Measurements from ENCODE around the gene ELAC2. TPM values are rescaled to one million over a fixed set of nuclear protein-coding genes. Genes with fewer than 3 reads are reported as not detected.

The ELAC2 gene
- total and polyA plus RNA-seq, 2 of the 8 experiments (the other 6 are each of a cell fraction or from before 2014, with no cell fraction given) = 91.6 to 127 TPM

DNA sequence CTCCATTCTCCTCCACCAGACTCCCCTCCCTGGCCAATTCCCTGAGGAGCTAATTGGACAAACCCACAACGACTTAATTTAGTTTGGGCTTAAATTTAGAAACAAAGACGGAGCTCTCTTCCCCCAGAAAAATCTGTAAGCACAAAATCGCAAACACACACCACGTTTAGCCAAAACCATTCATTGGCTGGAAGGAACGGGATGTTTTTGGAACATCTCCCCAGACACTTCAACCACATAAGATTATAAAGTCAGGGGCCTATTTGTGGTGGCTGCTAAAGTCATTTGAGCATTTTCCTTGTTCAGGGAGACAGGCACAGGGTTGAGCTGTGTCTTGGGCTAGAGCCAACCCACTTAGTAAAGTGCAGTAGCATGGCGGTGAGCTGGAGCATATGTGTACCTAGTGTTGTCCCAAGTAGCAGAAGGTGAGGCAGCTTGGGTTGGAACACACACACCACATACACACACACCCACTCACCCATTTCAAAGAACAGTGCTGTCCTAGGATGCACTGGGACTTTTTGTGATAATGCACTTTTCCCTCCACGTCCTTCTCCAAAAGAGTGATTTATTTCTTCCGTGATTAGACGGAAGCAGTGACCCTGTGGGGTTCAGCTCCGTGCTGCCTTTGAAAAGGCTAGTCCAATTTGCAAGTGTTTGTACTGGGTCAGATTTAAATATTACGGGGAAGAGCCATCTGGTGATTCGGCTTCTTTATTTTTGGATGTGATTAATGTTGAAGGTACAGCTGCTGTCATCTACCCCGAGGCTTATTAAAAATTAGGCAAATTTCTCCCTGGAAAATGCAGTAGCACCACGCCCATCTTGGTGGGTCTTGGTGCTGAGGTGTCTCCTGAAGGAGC is 32.2 kb downstream of the ELAC2 start:
- Histone ChIP-seq H3K23ac (ENCODE audit: insufficient read length) (no peak overlapping the region), H4K91ac (replicated peaks; ENCODE audit: insufficient read length, low read length) (no peak overlapping the region), H2AK5ac (ENCODE audit: low read depth, low read length) (no peak overlapping the region), H3K23me2 (ENCODE audit: low read depth, low read length) (no peaks in the 10 kb centered on the region), H2BK15ac (ENCODE audit: low read length) (no peak overlapping the region), H3K27me3 (replicated peaks in 1 of 4; ENCODE audit: control insufficient read depth in 3 of 4, extremely low read depth in 1 of 4, insufficient read depth in 3 of 4, low read length in 3 of 4) (no peaks in the 10 kb centered on the region), H3K9ac (replicated peaks in 1 of 4; ENCODE audit: extremely low read depth in 1 of 4, low read depth in 3 of 4, low read length in 3 of 4) (no peak overlapping the region), H3K9me3 (ENCODE audit: insufficient read depth in 2 of 2, low read depth in 1 of 2, low read length in 1 of 2) (no peaks in the 10 kb centered on the region), H3K4ac (replicated peaks; ENCODE audit: insufficient read length, low read depth, low read length) (no peak overlapping the region), H3K27ac (ENCODE audit: low read depth, low read length) (no peak overlapping the region), H2BK12ac (ENCODE audit: low read depth, low read length) (no peak overlapping the region), H3K79me2 (ENCODE audit: control insufficient read depth in 1 of 2, insufficient read depth in 2 of 2, low read length in 2 of 2) (no peaks in the 10 kb centered on the region), H3K14ac (ENCODE audit: insufficient read length) (no peak overlapping the region), H2BK5ac (ENCODE audit: low read depth, low read length) (no peak overlapping the region), H3K79me1 (ENCODE audit: low read depth, low read length) (peaks cover 3% of the 10 kb centered on the region; the same call in 1 of the 2 replicates), H4K20me1 (replicated peaks in 1 of 2; ENCODE audit: control insufficient read depth in 1 of 2, insufficient read depth in 2 of 2, low read length in 2 of 2) (peaks cover 0 to 2% of the 10 kb centered on the region in 2 experiments), H2AFZ (ENCODE audit: low read length) (no peak overlapping the region), H2BK20ac (ENCODE audit: low read length) (no peak overlapping the region), H4K5ac (ENCODE audit: insufficient read length, low read depth, low read length) (no peak overlapping the region), H3K56ac (replicated peaks; ENCODE audit: insufficient read length, low read depth, low read length) (no peak overlapping the region), H3K4me1 (replicated peaks in 1 of 4; ENCODE audit: control insufficient read depth in 3 of 4, insufficient read depth in 4 of 4, low read length in 3 of 4) (peaks cover 0 to 17% (median 6%) of the 10 kb centered on the region in 4 experiments; a peak in 5 of 7 replicates), H2BK120ac (replicated peaks; ENCODE audit: low read depth, low read length) (no peak overlapping the region), H3K4me3 (ENCODE audit: extremely low read depth in 1 of 4, insufficient read depth in 2 of 4, low read depth in 3 of 4, low read length in 4 of 4) (no peak overlapping the region), H4K8ac (ENCODE audit: extremely low read depth, insufficient read depth, low read length) (no peak overlapping the region), H3K18ac (ENCODE audit: extremely low read depth, low read length) (no peak overlapping the region), H3K4me2 (ENCODE audit: insufficient read depth in 1 of 2, low read depth in 2 of 2, low read length in 2 of 2) (no peak overlapping the region; a peak in 1 of 4 replicates), H3K36me3 (ENCODE audit: control insufficient read depth in 2 of 4, insufficient read depth in 4 of 4, low read length in 3 of 4) (peaks cover 4 to 13% (median 6%) of the 10 kb centered on the region in 4 experiments; a peak in 4 of 8 replicates)
- TF ChIP-seq CHD1 (IDR thresholded peaks at IDR 0.05; ENCODE audit: low read depth, low read length) (no peak), SIN3A (conservative IDR thresholded peaks at IDR 0.05 in 1 of 2, IDR thresholded peaks at IDR 0.05 in 1 of 2; ENCODE audit: low read depth in 1 of 2, low read length in 2 of 2) (no peak), KDM1A (IDR thresholded peaks at IDR 0.05; ENCODE audit: borderline replicate concordance, low read length) (no peak), SIRT6 (IDR thresholded peaks at IDR 0.05; ENCODE audit: low read length) (no peak), SIX5 (IDR thresholded peaks at IDR 0.05; ENCODE audit: low read depth, low read length) (no peak), CHD2 (IDR thresholded peaks at IDR 0.05; ENCODE audit: low read length) (no peak)
- DNase-seq (ENCODE audit: low read depth in 1 of 2, low spot score in 2 of 2) (no peak), FAIRE-seq (no peak)
- WGBS, 2 experiments (ENCODE audit: extremely low coverage in 1 of 2, insufficient coverage in 1 of 2, insufficient read length in 1 of 2, insufficient replicate concordance in 2 of 2, low coverage in 1 of 2, low lambda C conversion rate in 2 of 2, missing lambda C conversion rate in 1 of 2) = 89% methylated on average over 14 of the region's 14 CpGs; no CpG with 5 or more reads in 1 of the 2 experiments
- ChIA-PET POLR2A (ENCODE audit: partially characterized antibody) (interaction anchor here (0.6 to 3.8 kb wide), 4 partner anchors 7 to 196 kb away, joined by 3 to 27 read pairs (median 6); partner anchors contain the start of gene ARHGAP44), CTCF (ENCODE audit: partially characterized antibody) (interaction anchor here (3.8 kb wide), 1 partner anchor 17 kb away, joined by 18 read pairs; no protein-coding TSS in a partner anchor)

All from H1 (cell line).